Urinary bladder (tissue), 4 donors: Measurements from ENCODE around the gene ADTRP. TPM values are rescaled to one million over a fixed set of nuclear protein-coding genes. Genes with fewer than 3 reads are reported as not detected.

Experiments
- DNase-seq: peaks from one replicate; pipeline ENCODE4 v3.0.0-alpha.2; 2015; ENCODE audit errors: extremely low spot score
- H3K27ac ChIP-seq: one replicate; pipeline ENCODE4 v1.5.1; 2013; ENCODE audit warnings: low read depth, mild to moderate bottlenecking, moderate library complexity
- H3K36me3 ChIP-seq: one replicate; pipeline ENCODE4 v1.6.1; 2013; ENCODE audit warnings: mild to moderate bottlenecking, moderate library complexity; ENCODE audit not compliant: insufficient read depth
- H3K4me1 ChIP-seq: one replicate; pipeline ENCODE4 v1.6.1; 2013; ENCODE audit warnings: mild to moderate bottlenecking, moderate library complexity; ENCODE audit not compliant: insufficient read depth
- H3K4me3 ChIP-seq: one replicate; pipeline ENCODE4 v1.5.1; 2013; ENCODE audit warnings: low read depth, low read length
- WGBS: extraction: QIAGEN DNeasy Blood & Tissue Kit; methylation state at CpG from one replicate; pipeline ENCODE4 v1.1.7; 2013; 5-methylcytosine and 5-hydroxymethylcytosine counted together
- polyA plus RNA-seq: library from polyadenylated mRNA; stranded (reverse); fragments of 200-250 nt; gene quantifications from one replicate; pipeline ENCODE4 v1.2.3, GENCODE V29; 2013
- total RNA-seq: library from RNA; depleted of rRNA; stranded (reverse); fragments of >200 nt; gene quantifications from one replicate; pipeline ENCODE4 v1.2.3, GENCODE V29; 2014
- donor health status: healthy with polysubstance abuse.
- donor health status: healthy.

Gene ADTRP
- total and polyA plus RNA-seq, 2 donors, result 0.68 to 7.4 TPM

- H3K27ac ChIP-seq, result no peak overlapping the region
- no peak overlapping the region for H3K4me3 ChIP-seq
- 47% methylated on average over 2 of the region's 2 CpGs for WGBS
- no peak for DNase-seq
- H3K36me3 ChIP-seq, result no peaks in the 10 kb centered on the region
- H3K4me1 ChIP-seq, result peaks cover 5% of the 10 kb centered on the region
These were observed 12.6 kb downstream of the ADTRP start for GRCh38 chr6:11766043-11766442.

- H3K4me1 ChIP-seq, result peaks cover 2% of the 10 kb centered on the region
- no peak overlapping the region for H3K27ac ChIP-seq
- 93% methylated on average over 1 of the region's 1 CpG for WGBS
- DNase-seq, result no peak
- no peaks in the 10 kb centered on the region for H3K36me3 ChIP-seq
- H3K4me3 ChIP-seq, result no peak overlapping the region
These were observed 14.4 kb downstream of the ADTRP start for GRCh38 chr6:11764250-11764604.

- H3K36me3 ChIP-seq, result no peaks in the 10 kb centered on the region
- 83% methylated on average over 4 of the region's 4 CpGs for WGBS
- H3K4me1 ChIP-seq, result peaks cover 2% of the 10 kb centered on the region
- no peak for DNase-seq
- H3K4me3 ChIP-seq, result no peak overlapping the region
- no peak overlapping the region for H3K27ac ChIP-seq
These were observed 14.9 kb downstream of the ADTRP start for GRCh38 chr6:11763460-11764249.

GRCh38 chr6:11762794-11763459, 15.7 kb downstream of the ADTRP start:
- H3K4me1 ChIP-seq, result peaks cover 2% of the 10 kb centered on the region
- no peak overlapping the region for H3K27ac ChIP-seq
- DNase-seq, result no peak
- 54% methylated on average over 4 of the region's 4 CpGs for WGBS
- H3K36me3 ChIP-seq, result no peaks in the 10 kb centered on the region
- H3K4me3 ChIP-seq, result no peak overlapping the region

GRCh38 chr6:11761744-11762620, 16.6 kb downstream of the ADTRP start:
- 83% methylated on average over 4 of the region's 4 CpGs for WGBS
- H3K36me3 ChIP-seq, result no peaks in the 10 kb centered on the region
- no peak for DNase-seq
- H3K4me1 ChIP-seq, result peaks cover 2% of the 10 kb centered on the region
- H3K27ac ChIP-seq, result no peak overlapping the region
- H3K4me3 ChIP-seq, result no peak overlapping the region

- H3K36me3 ChIP-seq, result no peaks in the 10 kb centered on the region
- H3K4me3 ChIP-seq, result no peak overlapping the region
- H3K27ac ChIP-seq, result no peak overlapping the region
- WGBS, result 70% methylated on average over 6 of the region's 6 CpGs
- peaks cover 2% of the 10 kb centered on the region for H3K4me1 ChIP-seq
- DNase-seq, result no peak
These were observed 18.6 kb downstream of the ADTRP start for GRCh38 chr6:11760015-11760473.

GRCh38 chr6:11758878-11759277, 19.7 kb downstream of the ADTRP start:
- no peak overlapping the region for H3K27ac ChIP-seq
- H3K4me1 ChIP-seq, result peaks cover 2% of the 10 kb centered on the region
- no peak for DNase-seq
- WGBS, result 86% methylated on average over 4 of the region's 4 CpGs
- no peak overlapping the region for H3K4me3 ChIP-seq
- no peaks in the 10 kb centered on the region for H3K36me3 ChIP-seq

GRCh38 chr6:11756726-11757125, 21.9 kb downstream of the ADTRP start:
- DNase-seq, result no peak
- H3K36me3 ChIP-seq, result no peaks in the 10 kb centered on the region
- H3K4me1 ChIP-seq, result no peaks in the 10 kb centered on the region
- no peak overlapping the region for H3K27ac ChIP-seq
- no peak overlapping the region for H3K4me3 ChIP-seq
- WGBS, result 95% methylated on average over 1 of the region's 1 CpG

- no peak overlapping the region for H3K4me3 ChIP-seq
- H3K4me1 ChIP-seq, result no peaks in the 10 kb centered on the region
- DNase-seq, result no peak
- H3K27ac ChIP-seq, result no peak overlapping the region
- H3K36me3 ChIP-seq, result no peaks in the 10 kb centered on the region
- 96% methylated on average over 2 of the region's 2 CpGs for WGBS
These were observed 22.3 kb downstream of the ADTRP start for GRCh38 chr6:11756292-11756691.

GRCh38 chr6:11755725-11756124, 22.9 kb downstream of the ADTRP start:
- WGBS, result 79% methylated on average over 1 of the region's 1 CpG
- H3K36me3 ChIP-seq, result no peaks in the 10 kb centered on the region
- no peak overlapping the region for H3K27ac ChIP-seq
- H3K4me3 ChIP-seq, result no peak overlapping the region
- no peaks in the 10 kb centered on the region for H3K4me1 ChIP-seq
- no peak for DNase-seq

- Histone ChIP-seq H3K4me1 (no peaks in the 10 kb centered on the region), H3K36me3 (no peaks in the 10 kb centered on the region), H3K27ac (no peak overlapping the region), H3K4me3 (no peak overlapping the region)
- no peak for DNase-seq
- 76% methylated on average over 7 of the region's 7 CpGs for WGBS
These were observed 23.9 kb downstream of the ADTRP start for GRCh38 chr6:11754625-11755271.

GRCh38 chr6:11753798-11754197, 24.8 kb downstream of the ADTRP start:
- no peak overlapping the region for H3K27ac ChIP-seq
- no peak for DNase-seq
- no peaks in the 10 kb centered on the region for H3K4me1 ChIP-seq
- H3K36me3 ChIP-seq, result no peaks in the 10 kb centered on the region
- WGBS, result 92% methylated on average over 4 of the region's 4 CpGs
- no peak overlapping the region for H3K4me3 ChIP-seq

GRCh38 chr6:11752360-11752759, 26.2 kb downstream of the ADTRP start:
- H3K36me3 ChIP-seq, result no peaks in the 10 kb centered on the region
- WGBS, result 68% methylated on average over 1 of the region's 1 CpG
- no peak for DNase-seq
- no peaks in the 10 kb centered on the region for H3K4me1 ChIP-seq
- no peak overlapping the region for H3K27ac ChIP-seq
- H3K4me3 ChIP-seq, result no peak overlapping the region
